MCF 10A (cell line): ENCODE data around the gene RBM47. TPM values are rescaled to one million over a fixed set of nuclear protein-coding genes. Genes with fewer than 3 reads are reported as not detected.
A peak's percentile ranks its signal among the peaks of the same experiment; 100 is the strongest.

Experiments
- BruUV-seq: library from RNA; stranded (reverse); fragments of 400-500 nt; replicated peaks from 2 replicates; lab custom pipeline; 2021; lab: Mats Ljungman, UMichigan
- CTCF ChIA-PET: fragments of 300-600 bp; sonication (Branson Sonifier 250); formaldehyde crosslinking; extraction: SDS; loops from one replicate; lab custom pipeline; 2021; ENCODE audit warnings: antibody characterized with exemption, inconsistent platforms; lab: Yijun Ruan, JAX
- POLR2A ChIA-PET: fragments of 300-600, 350-650 bp; sonication (Branson Sonifier 250); formaldehyde crosslinking; extraction: SDS; loops from one replicate; lab custom pipeline; 2020; ENCODE audit warnings: antibody characterized with exemption, inconsistent platforms; lab: Yijun Ruan, JAX
- DNase-seq: peaks from one replicate; pipeline ENCODE4 v3.0.0-alpha.2; 2018; ENCODE audit not compliant: unreplicated experiment
- H3K27ac Mint-ChIP-seq: one replicate; pipeline ENCODE4 v1.8.0; 2022; ENCODE audit warnings: mild to moderate bottlenecking, low read depth, mixed read lengths; ENCODE audit not compliant: unreplicated experiment
- H3K27me3 Mint-ChIP-seq: one replicate; pipeline ENCODE4 v1.8.0; 2022; ENCODE audit warnings: mixed read lengths; ENCODE audit not compliant: insufficient read depth, unreplicated experiment
- H3K36me3 Mint-ChIP-seq: one replicate; pipeline ENCODE4 v1.8.0; 2022; ENCODE audit warnings: mild to moderate bottlenecking, moderate library complexity, mixed read lengths; ENCODE audit not compliant: insufficient read depth, unreplicated experiment
- H3K4me1 Mint-ChIP-seq: one replicate; pipeline ENCODE4 v1.8.0; 2022; ENCODE audit warnings: mixed read lengths; ENCODE audit not compliant: insufficient read depth, unreplicated experiment
- H3K4me3 Mint-ChIP-seq: one replicate; pipeline ENCODE4 v1.8.0; 2022; ENCODE audit warnings: mild to moderate bottlenecking, moderate library complexity, mixed read lengths; ENCODE audit not compliant: unreplicated experiment
- H3K9me3 Mint-ChIP-seq: one replicate; pipeline ENCODE4 v1.8.0; 2022; ENCODE audit warnings: mixed read lengths; ENCODE audit not compliant: unreplicated experiment
- intact Hi-C: fragments of 100-400 bp; cut with micrococcal nuclease; formaldehyde crosslinking; loops from 2 replicates; pipeline ENCODE4 v1.14.1; 2022
- microRNA-seq: library from miRNA; unstranded; fragments of <30 nt; microRNA quantifications from one replicate; pipeline ENCODE4 v1.2.0, GENCODE V29; 2022
- total RNA-seq: library from RNA; stranded (reverse); gene quantifications from 2 replicates; pipeline ENCODE4 v1.2.3, GENCODE V29; 2022
- TF ChIP-seq, protein P1 (sequence below): fragments of 200-600 bp; IDR thresholded peaks from one replicate; pipeline ENCODE4 v1.8.0; 2022; ENCODE audit warnings: antibody characterized with exemption, mild to moderate bottlenecking; ENCODE audit not compliant: unreplicated experiment

The RBM47 gene
- total RNA-seq, 1 experiment from 2014 or later = 1.8 TPM

DNA sequence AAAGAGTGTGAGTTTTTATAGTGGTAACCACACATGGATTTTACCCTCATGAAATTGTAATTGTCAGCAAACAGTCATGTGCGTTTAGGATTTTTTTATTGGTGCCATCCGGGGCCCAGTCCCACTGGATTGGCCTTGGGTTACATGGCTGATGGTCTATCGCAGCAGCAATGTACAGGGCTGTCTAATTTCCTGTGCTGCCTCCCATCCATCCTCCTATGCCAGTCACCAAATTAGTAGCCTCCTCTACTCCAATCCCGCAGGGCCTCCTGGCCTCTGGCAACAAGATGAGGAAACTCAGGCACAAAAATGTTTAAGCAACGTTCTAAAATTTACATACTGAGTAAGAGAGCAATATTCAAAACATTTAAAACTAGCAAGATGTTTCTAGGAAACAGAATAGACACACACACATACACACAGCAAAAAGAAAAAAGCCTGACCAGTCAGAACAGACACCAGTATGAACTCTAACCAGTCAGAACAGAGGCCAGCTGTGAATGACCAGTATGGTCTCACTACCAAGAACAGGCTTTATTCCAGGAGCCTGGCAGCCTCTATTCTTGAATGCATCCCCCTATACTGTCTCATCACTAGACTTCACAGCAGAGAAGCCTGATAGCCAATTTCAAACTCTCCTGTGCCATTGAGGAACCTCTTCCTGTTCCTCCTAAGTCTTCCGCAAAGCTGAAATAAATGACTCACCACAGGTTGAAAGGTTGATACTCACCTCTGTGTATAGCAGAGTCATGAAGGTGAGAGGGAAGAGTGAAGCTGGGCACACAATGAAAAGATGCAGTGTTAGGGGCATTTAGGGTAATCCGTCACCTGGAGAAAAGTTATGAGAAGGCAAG is 251.9 kb downstream of the RBM47 start:
- DNase-seq = peak; percentile 23
- H3K27me3 Mint-ChIP-seq = no peaks in the 10 kb centered on the region

DNA sequence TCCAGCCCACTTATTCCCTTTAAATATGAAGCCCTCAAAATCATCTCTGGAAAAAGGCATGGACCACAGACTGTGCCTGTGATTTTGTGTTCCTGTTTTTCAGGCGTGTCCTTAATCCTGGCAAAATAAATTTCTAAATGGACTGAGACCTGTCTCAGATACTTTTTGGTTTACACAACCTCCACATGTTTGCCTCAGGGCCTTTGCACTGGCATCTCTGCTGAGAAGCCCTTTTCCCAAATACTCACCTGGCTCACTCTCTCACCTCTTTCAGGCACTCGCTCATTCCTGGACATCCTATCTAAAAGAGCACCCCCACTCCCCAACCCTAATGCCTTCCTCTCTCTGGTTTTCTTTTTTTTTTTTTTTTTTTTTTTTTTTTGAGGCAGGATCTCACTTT is 254.0 kb downstream of the RBM47 start:
- no peak for DNase-seq
- intact Hi-C loops = no loop called here
- Mint-ChIP-seq H3K4me1 (no peaks in the 10 kb centered on the region), H3K27ac (no peak overlapping the region), H3K36me3 (no peaks in the 10 kb centered on the region), H3K27me3 (no peaks in the 10 kb centered on the region), H3K4me3 (no peak overlapping the region), H3K9me3 (no peaks in the 10 kb centered on the region)
- TF ChIP-seq, protein P1, sequence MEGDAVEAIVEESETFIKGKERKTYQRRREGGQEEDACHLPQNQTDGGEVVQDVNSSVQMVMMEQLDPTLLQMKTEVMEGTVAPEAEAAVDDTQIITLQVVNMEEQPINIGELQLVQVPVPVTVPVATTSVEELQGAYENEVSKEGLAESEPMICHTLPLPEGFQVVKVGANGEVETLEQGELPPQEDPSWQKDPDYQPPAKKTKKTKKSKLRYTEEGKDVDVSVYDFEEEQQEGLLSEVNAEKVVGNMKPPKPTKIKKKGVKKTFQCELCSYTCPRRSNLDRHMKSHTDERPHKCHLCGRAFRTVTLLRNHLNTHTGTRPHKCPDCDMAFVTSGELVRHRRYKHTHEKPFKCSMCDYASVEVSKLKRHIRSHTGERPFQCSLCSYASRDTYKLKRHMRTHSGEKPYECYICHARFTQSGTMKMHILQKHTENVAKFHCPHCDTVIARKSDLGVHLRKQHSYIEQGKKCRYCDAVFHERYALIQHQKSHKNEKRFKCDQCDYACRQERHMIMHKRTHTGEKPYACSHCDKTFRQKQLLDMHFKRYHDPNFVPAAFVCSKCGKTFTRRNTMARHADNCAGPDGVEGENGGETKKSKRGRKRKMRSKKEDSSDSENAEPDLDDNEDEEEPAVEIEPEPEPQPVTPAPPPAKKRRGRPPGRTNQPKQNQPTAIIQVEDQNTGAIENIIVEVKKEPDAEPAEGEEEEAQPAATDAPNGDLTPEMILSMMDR = no peak
- ChIA-PET CTCF (no interaction called here), POLR2A (no interaction called here)
- no TSS peak for BruUV-seq

More for the DNA sequence above, 251.9 kb downstream of the RBM47 start:
- BruUV-seq = no TSS peak
- intact Hi-C loops = no loop called here
- H3K4me1 Mint-ChIP-seq = no peaks in the 10 kb centered on the region
- H3K27ac Mint-ChIP-seq = no peak overlapping the region
- ChIA-PET CTCF (no interaction called here), POLR2A (no interaction called here)
- H3K9me3 Mint-ChIP-seq = no peaks in the 10 kb centered on the region
- TF ChIP-seq, protein P1 = no peak
- H3K36me3 Mint-ChIP-seq = no peaks in the 10 kb centered on the region
- no peak overlapping the region for H3K4me3 Mint-ChIP-seq

DNA sequence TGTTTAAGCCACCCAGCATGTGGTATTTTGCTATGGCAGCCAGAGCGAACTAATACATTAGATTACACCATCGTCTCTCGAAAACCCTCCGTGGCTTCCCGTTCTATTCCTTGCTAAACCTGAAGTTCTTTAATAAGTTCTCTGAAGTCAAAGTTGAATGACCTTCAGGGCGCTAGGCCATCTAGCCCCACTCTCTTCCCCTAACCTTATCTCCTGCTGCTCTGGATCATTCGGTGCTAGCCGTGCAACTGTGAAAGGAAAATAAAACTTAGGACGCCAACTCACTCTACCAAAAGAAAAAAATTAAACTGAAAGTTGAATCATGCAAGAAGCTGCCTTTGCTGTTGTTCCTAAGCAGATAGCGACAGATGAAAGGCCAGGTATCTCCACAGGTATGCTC is 254.6 kb downstream of the RBM47 start:
- no peak overlapping the region for H3K27ac Mint-ChIP-seq
- TF ChIP-seq, protein P1 = no peak
- ChIA-PET CTCF (interaction anchor here (0.6 kb wide), 1 partner anchor 15 kb away, joined by 3 read pairs; no protein-coding TSS in a partner anchor), POLR2A (no interaction called here)
- H3K36me3 Mint-ChIP-seq = peaks cover 2% of the 10 kb centered on the region
- H3K9me3 Mint-ChIP-seq = no peaks in the 10 kb centered on the region
- H3K27me3 Mint-ChIP-seq = no peaks in the 10 kb centered on the region
- DNase-seq = no peak
- intact Hi-C loops = no loop called here
- H3K4me1 Mint-ChIP-seq = no peaks in the 10 kb centered on the region
- H3K4me3 Mint-ChIP-seq = no peak overlapping the region
- BruUV-seq = no TSS peak

GRCh38 chr4:40373636-40374035 is 256.0 kb downstream of the RBM47 start:
- peaks cover 5% of the 10 kb centered on the region for H3K36me3 Mint-ChIP-seq
- intact Hi-C loops = no loop called here
- no TSS peak for BruUV-seq
- H3K4me3 Mint-ChIP-seq = no peak overlapping the region
- ChIA-PET CTCF (no interaction called here), POLR2A (no interaction called here)
- TF ChIP-seq, protein P1 = no peak
- no peaks in the 10 kb centered on the region for H3K27me3 Mint-ChIP-seq
- H3K27ac Mint-ChIP-seq = no peak overlapping the region
- H3K4me1 Mint-ChIP-seq = no peaks in the 10 kb centered on the region
- H3K9me3 Mint-ChIP-seq = no peaks in the 10 kb centered on the region
- DNase-seq = no peak

Small RNAs within 50 kb of the gene (microRNA-seq; reads per million reads assigned to microRNA genes)
- 0.40 reads per million for gene MIR4802

Other genes starting within 250 kb of the RBM47 start
- not detected in 2 replicates for gene NSUN7, start 120.1 kb upstream of the RBM47 start, total RNA-seq